22Rv1 (cell line): ENCODE measurements around the gene MRPL27.

ENCODE experiments used
- CTCF ChIP-seq: fragments of 450-650 bp; IDR thresholded peaks from 2 replicates; pipeline ENCODE4 v1.5.1; 2017; ENCODE audit warnings: mild to moderate bottlenecking
- ZFX ChIP-seq: fragments of 450-650 bp; IDR thresholded peaks from 2 replicates; pipeline ENCODE4 v1.6.1; 2017; ENCODE audit warnings: antibody characterized with exemption, borderline replicate concordance

DNA sequence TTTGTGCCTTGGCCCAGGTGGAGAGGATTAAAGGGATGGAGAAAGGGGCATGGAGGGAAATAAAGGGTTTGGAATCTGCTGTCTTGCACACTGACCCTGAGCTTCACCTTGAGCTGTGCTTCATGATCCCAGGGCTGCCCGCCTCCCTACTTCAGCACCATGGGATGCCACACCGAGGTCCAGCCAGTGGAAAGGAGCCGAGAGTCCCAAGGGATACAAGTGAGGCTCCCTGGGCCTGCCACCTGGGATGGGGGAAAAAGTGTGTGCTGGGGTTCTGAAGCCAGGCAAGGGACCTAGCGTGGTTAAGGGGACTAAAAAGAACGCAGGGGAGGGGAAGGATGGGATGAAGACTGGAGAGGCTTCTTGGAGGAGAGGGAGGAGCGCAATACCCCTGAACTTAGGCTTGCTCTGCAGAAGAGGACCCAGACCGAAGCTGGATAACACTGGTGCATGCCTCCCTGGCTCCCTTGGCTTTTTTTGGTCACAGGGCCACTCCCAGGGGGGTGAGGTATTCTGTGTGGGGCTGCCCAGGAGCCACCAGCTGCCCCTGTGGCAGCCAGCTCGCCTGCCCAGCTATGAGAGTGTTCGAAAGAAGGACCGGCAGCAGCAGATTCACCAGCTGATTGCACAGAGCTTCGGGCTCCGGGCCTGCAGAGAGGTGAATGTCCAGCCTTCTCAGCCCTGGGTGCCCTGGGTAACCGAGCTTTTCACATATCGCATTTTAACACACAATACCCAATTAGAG, 7.2 kb downstream of the MRPL27 start:
- TF ChIP-seq CTCF (no peak), ZFX (no peak)
